ENCODE data around the gene LIMK1.

GRCh38 chr7:74092964-74093471 is 9.4 kb downstream of the LIMK1 start:
- TF ChIP-seq, protein P1, sequence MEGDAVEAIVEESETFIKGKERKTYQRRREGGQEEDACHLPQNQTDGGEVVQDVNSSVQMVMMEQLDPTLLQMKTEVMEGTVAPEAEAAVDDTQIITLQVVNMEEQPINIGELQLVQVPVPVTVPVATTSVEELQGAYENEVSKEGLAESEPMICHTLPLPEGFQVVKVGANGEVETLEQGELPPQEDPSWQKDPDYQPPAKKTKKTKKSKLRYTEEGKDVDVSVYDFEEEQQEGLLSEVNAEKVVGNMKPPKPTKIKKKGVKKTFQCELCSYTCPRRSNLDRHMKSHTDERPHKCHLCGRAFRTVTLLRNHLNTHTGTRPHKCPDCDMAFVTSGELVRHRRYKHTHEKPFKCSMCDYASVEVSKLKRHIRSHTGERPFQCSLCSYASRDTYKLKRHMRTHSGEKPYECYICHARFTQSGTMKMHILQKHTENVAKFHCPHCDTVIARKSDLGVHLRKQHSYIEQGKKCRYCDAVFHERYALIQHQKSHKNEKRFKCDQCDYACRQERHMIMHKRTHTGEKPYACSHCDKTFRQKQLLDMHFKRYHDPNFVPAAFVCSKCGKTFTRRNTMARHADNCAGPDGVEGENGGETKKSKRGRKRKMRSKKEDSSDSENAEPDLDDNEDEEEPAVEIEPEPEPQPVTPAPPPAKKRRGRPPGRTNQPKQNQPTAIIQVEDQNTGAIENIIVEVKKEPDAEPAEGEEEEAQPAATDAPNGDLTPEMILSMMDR (IDR thresholded peaks at IDR 0.05; ENCODE audit: low read depth, low read length) = no peak
- no peak for TF ChIP-seq EZH2phosphoT487 (IDR thresholded peaks at IDR 0.05; ENCODE audit: low read depth)
